D341Med (cell line): ENCODE results near the gene BIN1.
A peak's percentile ranks its signal among the peaks of the same experiment; 100 is the strongest.

Source experiments
- DNase-seq: peaks from one replicate; pipeline ENCODE4 v3.0.0; 2012; ENCODE audit warnings: low spot score

The BIN1 gene

DNA sequence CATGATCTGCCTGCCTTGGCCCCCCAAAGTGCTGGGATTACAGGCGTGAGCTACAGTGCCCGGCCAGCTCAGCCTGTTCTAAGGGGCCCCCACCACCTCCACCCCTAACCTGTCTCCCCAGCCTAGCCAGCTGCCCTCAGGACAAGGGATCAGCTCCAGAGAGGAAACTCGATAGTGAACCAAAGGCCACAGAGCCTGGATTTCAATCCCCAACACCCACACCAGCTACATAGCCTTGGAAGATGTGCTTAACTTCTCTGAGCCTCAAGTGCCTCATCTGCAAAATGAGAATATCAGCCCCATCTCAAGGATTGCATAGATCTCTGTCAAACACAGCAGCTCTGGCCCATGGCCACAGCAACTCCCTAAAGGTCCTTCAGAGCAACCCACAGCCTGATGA, 32.0 kb downstream of the BIN1 start:
- DNase-seq, result no peak

DNA sequence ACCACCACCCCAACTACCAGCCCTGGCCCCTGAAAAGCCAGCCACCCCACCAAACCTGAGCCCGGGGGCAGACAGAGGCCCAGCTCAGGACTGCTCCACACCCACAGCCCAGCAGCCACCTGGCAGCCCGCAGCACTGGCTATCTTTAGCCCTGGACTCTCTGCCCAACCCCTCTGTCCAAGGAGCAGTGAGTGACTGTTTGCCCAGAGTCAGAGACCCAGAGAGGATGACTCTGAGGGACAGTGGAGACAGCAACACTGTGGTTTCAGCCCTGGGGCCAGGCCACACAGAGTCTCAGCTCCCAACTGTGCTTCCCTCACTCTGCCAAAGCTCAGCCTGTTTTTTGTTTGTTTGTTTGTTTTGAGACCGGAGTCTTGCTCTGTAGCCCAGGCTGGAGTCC, 32.6 kb downstream of the BIN1 start:
- no peak for DNase-seq

- DNase-seq, result no peak
Measured at GRCh38 chr2:127072970-127073369, 34.0 kb downstream of the BIN1 start.

DNA sequence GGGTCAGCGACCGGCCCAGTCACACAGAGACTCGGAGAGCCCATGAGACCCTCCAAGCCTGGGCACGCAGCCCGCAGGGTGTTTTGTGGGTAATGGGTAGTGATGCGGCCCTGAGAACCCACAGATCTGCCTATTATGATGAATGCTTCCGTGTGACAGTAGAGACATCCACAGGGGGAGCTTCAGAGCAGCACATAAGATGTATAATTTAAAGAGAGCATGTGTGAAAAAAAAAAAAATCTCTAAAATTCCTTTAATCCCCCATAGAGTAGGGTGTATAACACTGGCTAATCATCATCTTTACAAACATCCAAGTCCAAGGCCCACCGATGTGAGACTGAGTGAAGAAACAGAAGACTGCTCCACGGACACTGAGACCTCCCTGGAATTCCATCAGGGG, 34.6 kb downstream of the BIN1 start:
- no peak for DNase-seq

DNA sequence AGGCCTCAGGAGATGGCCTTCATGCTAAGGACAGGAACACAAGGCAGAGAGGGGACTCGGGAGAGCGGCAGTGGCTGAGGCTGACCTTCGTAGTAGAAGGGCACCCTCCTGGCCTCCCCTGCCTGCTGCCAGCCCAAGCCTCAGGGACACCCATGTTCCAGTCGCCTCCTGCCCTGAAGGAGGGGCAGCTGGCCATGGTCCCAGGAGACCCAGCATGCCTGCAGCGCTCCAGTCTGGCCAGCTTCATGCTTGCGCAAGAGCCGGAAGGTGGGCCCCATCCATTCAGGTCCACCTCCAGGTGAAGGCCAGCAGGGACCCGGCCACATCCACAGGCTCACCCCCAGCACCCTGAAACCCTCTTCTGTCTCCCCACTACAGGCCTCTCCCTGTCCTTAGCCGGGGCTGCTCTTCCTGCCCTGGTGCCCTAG, 35.0 kb downstream of the BIN1 start:
- DNase-seq, result no peak

GRCh38 chr2:127070221-127070620, 36.7 kb downstream of the BIN1 start:
- DNase-seq, result no peak

DNA sequence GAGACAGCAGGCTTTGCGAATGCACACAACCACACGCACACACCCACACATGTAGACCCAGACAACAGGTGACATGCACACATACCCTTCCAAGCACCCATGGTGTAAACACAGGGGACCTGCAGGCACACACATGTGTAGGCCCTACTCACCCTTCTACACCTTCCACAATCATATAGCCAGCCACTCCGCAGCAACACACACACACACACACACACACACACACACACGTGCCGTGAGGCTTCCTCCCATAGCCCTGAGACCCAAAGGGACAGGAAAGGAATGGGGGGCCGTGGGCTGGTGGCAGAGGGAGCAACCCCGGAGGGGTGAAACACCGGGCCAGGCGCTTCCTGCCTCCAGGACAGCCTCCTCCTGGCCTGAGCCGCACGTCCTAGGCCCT, 37.4 kb downstream of the BIN1 start:
- DNase-seq, result no peak

DNA sequence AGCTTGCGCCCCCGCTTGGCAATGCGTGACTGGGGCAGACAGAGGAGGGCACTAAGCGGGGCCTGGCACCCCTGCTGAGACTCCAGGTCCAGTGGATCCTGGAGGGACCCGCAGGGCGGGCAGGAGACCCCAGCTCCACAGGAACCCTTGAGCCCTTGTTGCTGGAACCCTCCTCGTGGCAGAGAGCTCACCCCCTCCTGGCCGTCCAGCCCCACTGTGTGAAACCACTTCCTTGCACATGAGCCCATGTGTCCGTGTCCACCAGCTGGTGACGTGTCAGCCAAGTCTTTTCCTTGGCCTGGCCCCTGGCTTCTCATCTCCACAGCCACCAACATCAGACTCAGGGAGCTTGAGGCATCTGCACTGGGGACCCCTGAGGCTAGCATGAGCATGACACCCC, 38.0 kb downstream of the BIN1 start:
- DNase-seq, result no peak

- DNase-seq, result no peak
Measured at GRCh38 chr2:127068351-127068741, 38.6 kb downstream of the BIN1 start.

DNA sequence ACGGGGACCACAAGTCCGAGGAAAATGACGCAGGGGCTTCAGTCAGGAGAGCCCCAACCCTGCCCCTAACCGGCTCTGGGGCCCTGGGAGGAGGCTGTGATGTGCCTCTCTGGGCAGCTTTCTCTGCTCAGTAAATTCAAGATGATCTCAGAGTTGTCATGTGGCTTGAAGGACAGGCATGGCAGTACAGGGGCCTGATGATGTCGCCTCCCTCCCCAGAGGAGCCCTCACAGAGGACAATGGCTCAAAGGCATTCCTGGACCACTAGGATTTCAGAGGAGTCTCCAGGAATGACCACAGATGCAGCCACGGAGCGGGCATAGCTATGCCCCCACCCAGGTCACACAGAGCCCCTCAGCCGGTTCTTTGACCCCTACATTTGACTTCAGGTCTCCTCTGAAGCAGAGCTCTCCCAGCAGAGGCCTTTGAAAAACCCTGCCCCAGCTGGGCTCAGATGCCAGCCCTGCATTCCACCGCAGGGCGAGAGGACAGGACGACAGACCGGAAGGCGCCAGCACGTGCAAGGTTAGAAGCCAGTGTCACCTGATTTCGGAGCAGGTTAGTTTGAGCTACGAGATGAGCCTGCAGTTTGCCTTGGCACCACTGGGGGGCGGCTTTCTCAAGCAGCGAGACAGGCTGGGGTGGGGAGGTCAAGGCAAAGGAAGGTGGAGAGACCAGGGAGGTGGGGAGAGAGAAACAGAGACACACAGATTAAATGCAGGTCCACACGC, 39.2 kb downstream of the BIN1 start:
- DNase-seq, result peak; percentile 55

- no peak for DNase-seq
Measured at GRCh38 chr2:127066942-127067341, 40.0 kb downstream of the BIN1 start.

DNA sequence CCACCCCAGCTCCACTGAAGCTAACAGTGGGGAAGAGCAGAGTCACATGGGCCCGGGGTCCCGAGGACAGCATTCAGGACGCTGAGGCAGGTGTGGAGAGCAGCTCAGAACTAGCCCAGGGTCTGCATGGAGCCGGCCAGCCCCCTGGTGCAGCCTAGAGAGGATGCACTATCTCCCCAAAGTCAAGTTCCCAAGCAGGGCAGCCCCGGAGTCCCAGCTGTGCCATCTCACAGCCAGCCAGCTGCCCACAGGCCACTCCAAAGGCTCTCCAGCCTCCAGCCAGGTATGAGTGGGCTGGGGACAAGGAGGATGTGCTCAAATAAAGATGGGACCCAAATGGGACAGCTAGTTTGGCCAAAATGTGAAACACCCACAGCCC, 41.0 kb downstream of the BIN1 start:
- DNase-seq, result no peak

DNA sequence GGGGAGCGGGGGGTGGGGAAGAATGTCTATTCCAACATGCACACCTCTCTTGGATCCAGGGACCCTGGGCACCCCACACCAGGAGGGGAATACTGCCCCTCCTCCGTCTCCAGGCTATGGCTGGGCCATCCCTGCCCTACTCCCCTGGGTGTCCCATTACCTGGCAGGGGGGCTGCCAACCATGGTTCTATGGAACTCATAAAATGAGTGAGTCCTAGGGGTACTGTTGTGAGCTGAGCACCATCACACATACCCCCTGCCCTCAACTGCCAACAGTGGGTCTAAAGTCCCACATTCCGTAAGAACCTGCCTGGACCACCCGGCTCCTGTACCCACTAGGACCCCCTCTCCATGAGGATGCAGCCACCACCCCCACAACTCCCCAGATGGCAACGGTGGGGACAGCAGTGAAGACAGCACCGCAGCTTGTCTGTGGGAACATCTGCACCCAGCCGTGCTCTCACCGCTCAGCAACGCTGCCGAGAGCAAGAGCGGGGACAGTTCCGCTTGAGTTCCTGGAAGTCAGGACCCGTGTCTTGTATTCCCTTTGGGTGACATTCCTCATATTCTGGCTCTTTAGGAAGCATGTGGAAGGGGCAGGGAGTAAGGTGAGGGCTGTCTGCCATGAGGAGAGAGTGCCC, 41.5 kb downstream of the BIN1 start:
- no peak for DNase-seq

DNA sequence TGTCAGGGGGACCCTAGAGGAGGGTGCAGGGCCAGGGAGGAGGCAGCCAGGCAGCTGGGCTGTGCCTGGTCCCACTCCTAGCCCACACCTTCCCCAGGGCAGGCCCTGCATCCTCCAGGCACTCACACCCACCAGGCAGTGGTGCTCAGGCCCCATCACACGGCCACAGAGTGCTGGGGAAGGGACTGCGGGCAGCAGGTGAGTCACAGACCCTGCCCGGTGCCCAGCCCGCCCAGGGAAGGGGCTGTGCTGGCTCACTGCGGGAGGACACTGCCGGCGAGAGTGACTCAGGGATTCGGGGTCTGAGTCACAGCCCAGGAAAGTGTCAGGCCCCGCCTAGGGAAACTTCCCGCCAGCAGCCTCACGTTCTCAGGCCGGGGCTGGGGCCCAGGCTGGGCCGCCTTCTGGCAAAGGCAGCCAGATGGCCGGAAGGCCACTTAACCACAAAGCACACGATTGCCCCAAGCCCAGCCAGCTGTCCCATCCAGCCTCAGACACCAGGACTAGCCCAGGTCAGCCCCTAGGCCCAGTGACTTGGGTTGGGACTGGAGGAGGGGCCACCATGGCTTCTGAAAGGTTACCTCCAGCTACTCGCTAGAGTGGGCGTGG, 42.2 kb downstream of the BIN1 start:
- DNase-seq, result no peak

DNA sequence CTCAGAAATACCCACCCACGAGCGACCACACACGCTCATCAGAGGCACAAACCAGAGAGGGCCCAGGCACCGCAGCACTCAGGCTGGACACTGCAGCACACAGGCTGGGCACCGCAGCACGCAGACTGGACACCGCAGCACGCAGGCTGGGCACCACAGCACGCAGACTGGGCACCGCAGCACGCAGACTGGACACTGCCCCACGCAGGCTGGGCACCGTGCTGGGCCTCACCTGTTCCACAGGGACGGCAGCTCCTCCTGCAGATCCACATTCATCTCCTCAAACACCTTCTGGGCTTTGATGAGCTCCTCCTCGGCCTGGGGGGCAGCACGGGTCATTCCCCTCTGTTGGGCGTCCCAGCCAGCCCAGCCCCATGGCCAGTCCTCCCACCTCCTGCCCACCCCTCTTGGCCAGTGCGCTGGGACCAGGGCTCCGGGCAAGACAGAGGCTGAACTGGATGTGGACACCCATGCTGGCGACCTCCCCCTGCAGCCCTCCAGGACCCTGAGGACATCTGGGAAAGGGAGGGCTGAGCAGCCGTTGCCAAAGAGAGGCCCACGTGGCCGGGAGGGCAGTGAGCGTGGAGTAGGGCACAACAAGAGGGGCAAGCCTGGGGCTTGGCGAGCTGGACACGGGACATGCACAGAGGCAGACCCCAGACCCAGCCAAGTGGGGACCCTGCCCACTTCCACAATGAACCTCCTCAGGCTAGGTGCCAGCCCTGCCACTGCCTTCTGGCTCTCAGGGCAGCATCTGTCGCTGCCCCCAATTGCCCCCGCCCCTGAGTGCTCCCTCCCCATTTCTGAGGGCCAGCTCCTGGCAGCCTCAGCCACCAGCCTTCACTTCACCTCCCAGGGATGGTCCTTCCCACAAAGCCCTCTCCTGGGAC, 43.0 kb downstream of the BIN1 start:
- DNase-seq, result no peak

- DNase-seq, result no peak
Measured at GRCh38 chr2:127061375-127062273, 45.3 kb downstream of the BIN1 start.

- no peak for DNase-seq
Measured at GRCh38 chr2:127060264-127060945, 46.5 kb downstream of the BIN1 start.

DNA sequence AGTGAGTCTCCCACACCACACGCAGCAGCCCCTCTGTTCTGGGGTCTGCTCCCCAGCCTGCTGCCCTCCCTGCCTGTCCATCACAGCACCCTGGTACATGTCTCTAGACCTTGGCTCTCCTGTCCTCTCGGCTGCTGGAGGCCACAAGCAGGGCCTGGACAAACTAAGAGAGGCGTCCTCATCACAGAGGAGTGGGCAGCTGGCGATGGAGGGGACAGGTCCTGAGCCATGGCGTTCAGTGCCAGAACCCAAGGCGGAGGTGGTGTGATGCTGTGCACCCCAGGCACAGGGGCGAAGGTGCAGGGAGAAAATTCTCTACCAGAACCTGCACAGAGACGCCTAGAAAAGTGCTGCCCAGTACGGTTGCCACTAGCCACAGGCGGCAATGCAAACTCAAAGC, 47.4 kb downstream of the BIN1 start:
- no peak for DNase-seq

- no peak for DNase-seq
Measured at GRCh38 chr2:127058954-127059252, 48.1 kb downstream of the BIN1 start.

GRCh38 chr2:127058246-127058953, 48.6 kb downstream of the BIN1 start:
- no peak for DNase-seq
